ENCODE results near the gene ALDH1L2.

DNA sequence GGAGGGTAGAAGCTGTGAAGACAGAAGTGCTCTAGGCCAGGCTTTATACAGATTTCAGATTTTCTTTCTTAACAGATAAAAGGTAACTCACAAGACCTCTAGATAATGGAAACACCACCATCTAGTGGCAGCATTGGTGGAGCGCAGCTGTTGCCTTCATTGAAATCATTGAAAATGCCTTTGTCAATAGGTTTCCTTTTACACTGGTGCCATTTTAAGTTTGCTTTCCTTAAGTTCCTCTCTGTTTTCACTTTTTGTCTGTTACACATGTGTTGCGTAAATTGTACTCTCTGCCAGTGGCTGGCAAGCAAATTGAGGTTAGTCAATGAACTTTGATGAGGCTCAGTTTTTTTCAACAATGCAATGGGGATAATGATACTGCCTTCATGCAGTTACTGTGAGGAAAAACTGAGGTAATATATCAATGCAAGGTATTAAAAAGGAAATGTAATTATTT lies 31.1 kb downstream of the ALDH1L2 start:
- no peak for TF ChIP-seq YY1 (IDR thresholded peaks at IDR 0.05; ENCODE audit: low read depth)
- TF ChIP-seq RAD21 (IDR thresholded peaks at IDR 0.05; ENCODE audit: low read depth) = peak; percentile 91
- no peak for TF ChIP-seq TAF1 (IDR thresholded peaks at IDR 0.05; ENCODE audit: low read depth)
- TF ChIP-seq CREB1 (IDR thresholded peaks at IDR 0.05; ENCODE audit: low read depth) = no peak
- TF ChIP-seq, protein P1, sequence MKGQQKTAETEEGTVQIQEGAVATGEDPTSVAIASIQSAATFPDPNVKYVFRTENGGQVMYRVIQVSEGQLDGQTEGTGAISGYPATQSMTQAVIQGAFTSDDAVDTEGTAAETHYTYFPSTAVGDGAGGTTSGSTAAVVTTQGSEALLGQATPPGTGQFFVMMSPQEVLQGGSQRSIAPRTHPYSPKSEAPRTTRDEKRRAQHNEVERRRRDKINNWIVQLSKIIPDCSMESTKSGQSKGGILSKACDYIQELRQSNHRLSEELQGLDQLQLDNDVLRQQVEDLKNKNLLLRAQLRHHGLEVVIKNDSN (IDR thresholded peaks at IDR 0.05) = no peak
- no peak for TF ChIP-seq EP300 (IDR thresholded peaks at IDR 0.05; ENCODE audit: borderline replicate concordance)
- no peak for TF ChIP-seq CEBPB (IDR thresholded peaks at IDR 0.05)
- no peak for TF ChIP-seq ZBTB7A (IDR thresholded peaks at IDR 0.05; ENCODE audit: low read depth)
